HFFc6 (cell line): ENCODE results near the gene DSG2. TPM values are rescaled to one million over a fixed set of nuclear protein-coding genes. Genes with fewer than 3 reads are reported as not detected.

ENCODE experiments used
- DNase-seq: peaks from one replicate; pipeline ENCODE4 v3.0.0-alpha.2; 2018
- H3K27ac Mint-ChIP-seq: 2 replicates; pipeline ENCODE4 v1.8.0; 2020; ENCODE audit warnings: mild to moderate bottlenecking, mixed read lengths
- H3K27me3 Mint-ChIP-seq: 2 replicates; pipeline ENCODE4 v1.8.0; 2021; ENCODE audit warnings: mild to moderate bottlenecking, moderate library complexity, mixed read lengths; ENCODE audit not compliant: insufficient read depth
- H3K36me3 Mint-ChIP-seq: 2 replicates; pipeline ENCODE4 v1.8.0; 2021; ENCODE audit warnings: low read depth, mixed read lengths
- H3K4me1 Mint-ChIP-seq: 2 replicates; pipeline ENCODE4 v1.8.0; 2020; ENCODE audit warnings: low read depth, mixed read lengths
- H3K4me3 Mint-ChIP-seq: 2 replicates; pipeline ENCODE4 v1.8.0; 2020; ENCODE audit warnings: mild to moderate bottlenecking, moderate library complexity, mixed read lengths
- H3K9me3 Mint-ChIP-seq: 2 replicates; pipeline ENCODE4 v1.8.0; 2020; ENCODE audit warnings: mild to moderate bottlenecking, mixed read lengths
- total RNA-seq, 6 experiments: library from RNA; stranded (reverse); fragmentation: NEBNext Ultra II Directional; extraction: Animal tissue kit (Norgen Biotek cat#: 25700); gene quantifications; 2 replicates in 1 of 6; 3 replicates in 5 of 6; pipeline ENCODE4 v1.2.3, GENCODE V29; 2021
- TF ChIP-seq, protein P1 (sequence below): fragments of 200-600 bp; sonication (generic); IDR thresholded peaks from 2 replicates; pipeline ENCODE4 v1.5.0; 2021; ENCODE audit warnings: antibody characterized with exemption, mild to moderate bottlenecking

DSG2 gene
- total RNA-seq, 6 experiments from 2014 or later, result not detected

DNA sequence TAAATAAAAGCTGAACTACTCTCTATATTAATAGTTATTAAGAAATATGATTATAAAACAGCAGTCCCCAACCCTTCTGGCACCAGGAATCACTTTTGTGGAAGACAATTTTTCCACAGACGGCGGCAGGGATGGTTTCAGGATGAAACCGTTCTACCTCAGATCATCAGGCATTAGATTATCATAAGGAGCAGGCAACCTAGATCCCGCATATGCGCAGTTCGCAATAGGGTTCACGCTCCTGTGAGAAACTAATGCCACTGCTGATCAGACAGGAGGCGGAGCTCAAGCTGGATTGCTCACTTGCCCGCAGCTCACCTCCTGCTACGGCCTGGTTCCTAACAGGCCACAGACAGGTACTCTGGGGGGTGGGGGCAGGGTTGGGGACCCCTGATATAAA lies 19.3 kb upstream of the DSG2 start:
- Mint-ChIP-seq H3K9me3 (peaks cover 52% of the 10 kb centered on the region), H3K27ac (no peak overlapping the region), H3K4me3 (no peak overlapping the region), H3K27me3 (no peaks in the 10 kb centered on the region; the same call in 1 of the 2 replicates), H3K36me3 (no peaks in the 10 kb centered on the region; the same call in 1 of the 2 replicates), H3K4me1 (no peaks in the 10 kb centered on the region)
- TF ChIP-seq, protein P1, sequence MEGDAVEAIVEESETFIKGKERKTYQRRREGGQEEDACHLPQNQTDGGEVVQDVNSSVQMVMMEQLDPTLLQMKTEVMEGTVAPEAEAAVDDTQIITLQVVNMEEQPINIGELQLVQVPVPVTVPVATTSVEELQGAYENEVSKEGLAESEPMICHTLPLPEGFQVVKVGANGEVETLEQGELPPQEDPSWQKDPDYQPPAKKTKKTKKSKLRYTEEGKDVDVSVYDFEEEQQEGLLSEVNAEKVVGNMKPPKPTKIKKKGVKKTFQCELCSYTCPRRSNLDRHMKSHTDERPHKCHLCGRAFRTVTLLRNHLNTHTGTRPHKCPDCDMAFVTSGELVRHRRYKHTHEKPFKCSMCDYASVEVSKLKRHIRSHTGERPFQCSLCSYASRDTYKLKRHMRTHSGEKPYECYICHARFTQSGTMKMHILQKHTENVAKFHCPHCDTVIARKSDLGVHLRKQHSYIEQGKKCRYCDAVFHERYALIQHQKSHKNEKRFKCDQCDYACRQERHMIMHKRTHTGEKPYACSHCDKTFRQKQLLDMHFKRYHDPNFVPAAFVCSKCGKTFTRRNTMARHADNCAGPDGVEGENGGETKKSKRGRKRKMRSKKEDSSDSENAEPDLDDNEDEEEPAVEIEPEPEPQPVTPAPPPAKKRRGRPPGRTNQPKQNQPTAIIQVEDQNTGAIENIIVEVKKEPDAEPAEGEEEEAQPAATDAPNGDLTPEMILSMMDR, result no peak
- no peak for DNase-seq

DNA sequence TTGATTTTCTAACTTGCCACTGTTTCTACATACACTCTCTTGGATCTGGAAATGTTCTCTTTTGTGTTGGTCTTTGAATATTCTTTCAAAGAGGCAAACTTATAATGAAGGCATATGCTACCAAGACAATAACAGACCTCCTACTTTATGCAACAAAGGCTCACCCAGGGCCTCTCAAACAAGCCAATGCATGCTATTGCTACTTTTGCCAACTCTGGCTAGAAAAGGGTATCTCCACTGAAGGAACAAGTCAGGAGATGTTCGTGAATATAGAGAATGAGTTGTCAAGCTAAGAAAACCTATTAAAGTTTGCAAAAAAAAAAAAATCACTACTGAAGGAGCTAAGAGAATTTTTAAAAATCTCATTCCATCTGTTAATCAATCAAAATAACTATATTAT lies 15.9 kb upstream of the DSG2 start:
- no peak overlapping the region for H3K27ac Mint-ChIP-seq
- H3K9me3 Mint-ChIP-seq, result peaks cover 42% of the 10 kb centered on the region
- no peaks in the 10 kb centered on the region for H3K36me3 Mint-ChIP-seq

DNA sequence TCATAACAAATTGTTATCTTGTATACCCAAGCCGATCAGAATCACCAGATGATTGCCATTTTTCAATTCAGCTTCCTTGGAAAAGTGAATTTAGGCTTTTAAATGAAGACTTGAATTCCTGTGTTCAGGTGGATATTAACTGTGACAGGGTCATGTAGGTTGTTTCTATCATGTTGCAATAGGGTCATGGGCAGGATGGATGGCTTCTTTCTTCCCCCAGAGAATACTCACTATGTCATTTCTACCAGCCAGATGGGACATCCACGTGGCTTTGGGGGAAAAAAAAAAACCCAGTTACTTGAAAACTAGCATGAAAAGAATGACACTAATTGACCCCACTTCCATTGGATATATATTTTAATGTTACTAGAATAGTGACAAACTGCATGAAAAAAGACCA lies 14.6 kb upstream of the DSG2 start:
- Mint-ChIP-seq H3K27ac (no peak overlapping the region), H3K36me3 (no peaks in the 10 kb centered on the region; the same call in 1 of the 2 replicates), H3K27me3 (no peaks in the 10 kb centered on the region; the same call in none of the 2 replicates), H3K9me3 (peaks cover 48% of the 10 kb centered on the region), H3K4me1 (no peaks in the 10 kb centered on the region), H3K4me3 (no peak overlapping the region)
- no peak for DNase-seq
- TF ChIP-seq, protein P1, result no peak

More for the DNA sequence above, 15.9 kb upstream of the DSG2 start:
- DNase-seq, result no peak
- TF ChIP-seq, protein P1, result no peak
- H3K27me3 Mint-ChIP-seq, result no peaks in the 10 kb centered on the region; the same call in none of the 2 replicates
- no peak overlapping the region for H3K4me3 Mint-ChIP-seq
- no peaks in the 10 kb centered on the region for H3K4me1 Mint-ChIP-seq

DNA sequence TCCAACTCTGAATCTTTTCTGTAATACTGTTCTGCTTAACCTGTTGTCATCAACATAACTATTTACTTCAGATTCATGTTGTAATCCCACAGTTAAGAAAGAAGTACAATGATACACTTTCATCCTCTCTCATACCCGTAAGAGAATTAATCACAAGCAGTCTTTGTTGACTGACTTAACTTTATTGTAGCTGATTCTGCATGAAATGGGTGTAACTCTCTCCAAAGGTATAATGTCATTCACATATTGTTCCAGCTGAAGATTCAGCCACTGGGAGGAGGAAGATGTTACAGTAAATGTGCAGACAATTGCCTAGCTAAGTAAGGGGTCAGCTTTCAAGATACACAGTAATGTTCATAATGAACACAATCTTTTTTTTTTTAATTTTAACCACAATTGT lies 13.5 kb upstream of the DSG2 start:
- TF ChIP-seq, protein P1, result no peak
- no peak overlapping the region for H3K27ac Mint-ChIP-seq

GRCh38 chr18:31486165-31486564 lies 11.8 kb upstream of the DSG2 start:
- TF ChIP-seq, protein P1, result no peak
- Mint-ChIP-seq H3K27me3 (no peaks in the 10 kb centered on the region; the same call in 1 of the 2 replicates), H3K4me3 (no peak overlapping the region), H3K36me3 (no peaks in the 10 kb centered on the region; the same call in 1 of the 2 replicates), H3K4me1 (no peaks in the 10 kb centered on the region), H3K9me3 (peaks cover 37% of the 10 kb centered on the region), H3K27ac (no peak overlapping the region)
- no peak for DNase-seq

More for the DNA sequence above, 13.5 kb upstream of the DSG2 start:
- Mint-ChIP-seq H3K27me3 (no peaks in the 10 kb centered on the region; the same call in none of the 2 replicates), H3K4me3 (no peak overlapping the region), H3K4me1 (no peaks in the 10 kb centered on the region), H3K9me3 (peaks cover 43% of the 10 kb centered on the region), H3K36me3 (no peaks in the 10 kb centered on the region; the same call in 1 of the 2 replicates)
- no peak for DNase-seq
